BE2C (cell line): ENCODE results near the gene ARHGEF11.
A peak's percentile ranks its signal among the peaks of the same experiment; 100 is the strongest.

Source experiments
- DNase-seq: peaks from one replicate; pipeline ENCODE4 v3.0.0-alpha.2; 2020
- H3K27me3 ChIP-seq: fragments of 250-450 bp; sonication (Bioruptor Pico); 2 replicates; pipeline ENCODE4 v1.5.1; 2020; ENCODE audit warnings: mild to moderate bottlenecking
- H3K36me3 ChIP-seq: fragments of 250-450 bp; sonication (Bioruptor Pico); 2 replicates; pipeline ENCODE4 v1.5.1; 2020; ENCODE audit warnings: mild to moderate bottlenecking
- H3K4me1 ChIP-seq: fragments of 250-450 bp; sonication (Bioruptor Pico); 2 replicates; pipeline ENCODE4 v1.5.1; 2020
- H3K4me3 ChIP-seq: 2 replicates; pipeline ENCODE4 v1.5.1; 2011; ENCODE audit warnings: low read depth, low read length
- H3K9me3 ChIP-seq: fragments of 250-450 bp; sonication (Bioruptor Pico); 2 replicates; pipeline ENCODE4 v1.5.1; 2020
- TF ChIP-seq, protein P1 (sequence below): IDR thresholded peaks from 2 replicates; pipeline ENCODE4 v1.5.1; 2012; ENCODE audit warnings: mild to moderate bottlenecking, low read depth, low read length

Gene ARHGEF11

GRCh38 chr1:156898161-156898566 lies 147.4 kb downstream of the ARHGEF11 start:
- peaks cover 56% of the 10 kb centered on the region for H3K4me1 ChIP-seq
- H3K36me3 ChIP-seq: no peaks in the 10 kb centered on the region
- peak; percentile 76 for DNase-seq
- no peak overlapping the region for H3K4me3 ChIP-seq
- TF ChIP-seq, protein P1, sequence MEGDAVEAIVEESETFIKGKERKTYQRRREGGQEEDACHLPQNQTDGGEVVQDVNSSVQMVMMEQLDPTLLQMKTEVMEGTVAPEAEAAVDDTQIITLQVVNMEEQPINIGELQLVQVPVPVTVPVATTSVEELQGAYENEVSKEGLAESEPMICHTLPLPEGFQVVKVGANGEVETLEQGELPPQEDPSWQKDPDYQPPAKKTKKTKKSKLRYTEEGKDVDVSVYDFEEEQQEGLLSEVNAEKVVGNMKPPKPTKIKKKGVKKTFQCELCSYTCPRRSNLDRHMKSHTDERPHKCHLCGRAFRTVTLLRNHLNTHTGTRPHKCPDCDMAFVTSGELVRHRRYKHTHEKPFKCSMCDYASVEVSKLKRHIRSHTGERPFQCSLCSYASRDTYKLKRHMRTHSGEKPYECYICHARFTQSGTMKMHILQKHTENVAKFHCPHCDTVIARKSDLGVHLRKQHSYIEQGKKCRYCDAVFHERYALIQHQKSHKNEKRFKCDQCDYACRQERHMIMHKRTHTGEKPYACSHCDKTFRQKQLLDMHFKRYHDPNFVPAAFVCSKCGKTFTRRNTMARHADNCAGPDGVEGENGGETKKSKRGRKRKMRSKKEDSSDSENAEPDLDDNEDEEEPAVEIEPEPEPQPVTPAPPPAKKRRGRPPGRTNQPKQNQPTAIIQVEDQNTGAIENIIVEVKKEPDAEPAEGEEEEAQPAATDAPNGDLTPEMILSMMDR: no peak
- no peaks in the 10 kb centered on the region for H3K9me3 ChIP-seq
- no peaks in the 10 kb centered on the region for H3K27me3 ChIP-seq

DNA sequence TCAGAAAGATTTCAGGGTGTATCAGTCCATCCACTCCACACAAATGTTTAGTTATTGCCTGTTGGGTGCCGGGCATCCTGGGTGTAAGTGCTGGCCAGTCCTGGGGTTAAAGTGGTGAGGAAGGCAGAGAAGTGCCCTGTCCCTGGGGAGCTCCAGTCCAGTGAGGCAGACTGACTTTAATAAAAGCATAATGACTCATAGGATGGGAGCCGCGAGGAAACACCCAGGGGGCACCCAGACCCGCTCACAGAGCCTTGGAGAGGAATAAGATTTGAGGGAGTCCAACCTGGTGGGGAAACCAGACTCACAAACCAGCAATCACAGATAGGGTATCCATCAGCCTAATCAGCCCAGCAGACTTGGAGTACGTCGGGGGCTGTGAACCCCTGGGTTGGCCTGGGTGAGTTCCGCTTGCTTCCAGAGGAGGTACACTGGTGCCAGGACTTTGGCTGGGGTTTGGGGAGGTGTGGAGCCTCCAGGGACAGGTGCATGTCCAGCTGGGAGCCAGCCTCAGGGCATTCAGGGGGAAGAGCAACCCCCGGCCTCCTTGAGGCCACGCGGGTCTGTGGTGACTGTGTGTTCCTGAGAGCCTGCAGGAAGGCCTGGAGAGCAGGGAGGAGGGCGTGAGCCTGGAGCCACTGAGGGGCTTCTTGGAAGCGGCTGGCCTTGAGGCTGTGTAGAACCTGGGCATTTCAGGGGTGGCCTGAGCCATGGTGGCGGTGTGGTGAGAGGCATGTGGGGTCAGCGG lies 148.3 kb downstream of the ARHGEF11 start:
- TF ChIP-seq, protein P1: no peak
- Histone ChIP-seq H3K4me3 (no peak overlapping the region), H3K4me1 (peaks cover 56% of the 10 kb centered on the region), H3K27me3 (no peaks in the 10 kb centered on the region), H3K36me3 (no peaks in the 10 kb centered on the region), H3K9me3 (no peaks in the 10 kb centered on the region)
- DNase-seq: peak; percentile 54

DNA sequence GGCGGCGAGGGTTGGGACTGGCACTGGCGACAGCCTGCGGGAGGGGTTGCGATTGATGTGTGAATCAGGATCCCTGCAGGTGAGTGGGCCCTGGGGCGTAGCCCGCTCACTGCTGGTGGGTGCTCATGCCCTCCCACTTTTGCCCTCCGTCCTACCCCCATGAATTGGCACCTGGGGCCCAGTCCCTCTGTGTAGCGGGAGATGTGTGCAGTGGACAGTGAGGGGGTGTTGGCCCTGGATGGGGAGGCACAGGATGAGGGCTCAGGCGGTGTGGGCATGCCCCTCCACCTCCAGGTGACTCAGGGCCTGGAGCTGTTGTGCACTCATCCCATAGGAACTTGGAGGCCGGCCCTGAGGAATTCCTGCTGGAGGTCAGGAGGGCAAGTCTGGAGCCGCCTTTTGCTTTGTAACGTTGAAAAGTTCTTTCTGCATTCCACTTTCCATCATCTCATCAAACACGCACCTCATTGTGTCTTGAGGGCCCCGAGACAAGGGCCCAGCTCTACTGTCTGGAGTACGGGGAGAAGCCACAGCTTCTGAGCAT lies 149.0 kb downstream of the ARHGEF11 start:
- no peaks in the 10 kb centered on the region for H3K9me3 ChIP-seq
- no peaks in the 10 kb centered on the region for H3K27me3 ChIP-seq
- no peak overlapping the region for H3K4me3 ChIP-seq
- no peaks in the 10 kb centered on the region for H3K36me3 ChIP-seq
- TF ChIP-seq, protein P1: no peak
- no peak for DNase-seq
- peaks cover 60% of the 10 kb centered on the region for H3K4me1 ChIP-seq

- TF ChIP-seq, protein P1: no peak
- Histone ChIP-seq H3K9me3 (no peaks in the 10 kb centered on the region), H3K4me3 (no peak overlapping the region), H3K27me3 (no peaks in the 10 kb centered on the region), H3K4me1 (peaks cover 60% of the 10 kb centered on the region), H3K36me3 (no peaks in the 10 kb centered on the region)
- DNase-seq: no peak
Observed at GRCh38 chr1:156895927-156896326, 149.6 kb downstream of the ARHGEF11 start.

GRCh38 chr1:156895455-156895812 lies 150.1 kb downstream of the ARHGEF11 start:
- no peaks in the 10 kb centered on the region for H3K9me3 ChIP-seq
- peak overlapping the region; percentile 5; the same call in 1 of the 2 replicates for H3K4me3 ChIP-seq
- peaks cover 61% of the 10 kb centered on the region for H3K4me1 ChIP-seq
- TF ChIP-seq, protein P1: no peak
- no peaks in the 10 kb centered on the region for H3K27me3 ChIP-seq
- peak; percentile 74 for DNase-seq
- H3K36me3 ChIP-seq: no peaks in the 10 kb centered on the region
